HL-60 (cell line): ENCODE data around the gene NRXN2.

Experiments used
- CTCF ChIP-seq: IDR thresholded peaks from one replicate; pipeline ENCODE4 v1.5.1; 2011; ENCODE audit warnings: low read length, control low read depth, inconsistent platforms; ENCODE audit not compliant: insufficient read depth
- GABPA ChIP-seq: IDR thresholded peaks from 2 replicates; pipeline ENCODE4 v1.6.1; 2012; ENCODE audit warnings: low read depth
- POLR2AphosphoS5 ChIP-seq: IDR thresholded peaks from 2 replicates; pipeline ENCODE4 v1.6.1; 2012; ENCODE audit warnings: low read depth
- SPI1 ChIP-seq: IDR thresholded peaks from 2 replicates; pipeline ENCODE4 v1.6.1; 2012; ENCODE audit warnings: low read depth, mild to moderate bottlenecking, borderline replicate concordance
- TF ChIP-seq, protein P1 (sequence below): IDR thresholded peaks from 2 replicates; pipeline ENCODE4 v1.6.1; 2012; ENCODE audit warnings: low read depth; ENCODE audit not compliant: insufficient replicate concordance

DNA sequence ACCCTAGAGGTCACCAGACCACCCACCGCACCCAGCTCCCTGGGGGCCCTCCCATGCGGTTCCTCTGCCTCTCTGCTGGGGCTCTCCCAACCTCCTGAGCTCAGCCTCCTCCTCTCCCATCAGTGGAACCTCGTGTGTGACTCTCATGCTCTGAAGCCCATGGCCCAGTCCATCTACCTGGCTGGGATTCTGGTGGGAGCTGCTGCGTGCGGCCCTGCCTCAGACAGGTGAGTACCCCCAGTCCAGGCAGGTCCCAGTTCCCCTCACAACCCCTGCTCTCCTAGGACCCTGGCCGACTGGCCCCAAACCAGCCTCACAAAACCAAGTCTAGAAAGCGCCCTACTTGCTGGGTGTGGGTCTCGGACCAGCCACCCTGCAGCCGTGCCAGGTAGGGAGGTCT, 130.3 kb downstream of the NRXN2 start:
- TF ChIP-seq CTCF (no peak), SPI1 (no peak), POLR2AphosphoS5 (no peak), GABPA (no peak)
- TF ChIP-seq, protein P1, sequence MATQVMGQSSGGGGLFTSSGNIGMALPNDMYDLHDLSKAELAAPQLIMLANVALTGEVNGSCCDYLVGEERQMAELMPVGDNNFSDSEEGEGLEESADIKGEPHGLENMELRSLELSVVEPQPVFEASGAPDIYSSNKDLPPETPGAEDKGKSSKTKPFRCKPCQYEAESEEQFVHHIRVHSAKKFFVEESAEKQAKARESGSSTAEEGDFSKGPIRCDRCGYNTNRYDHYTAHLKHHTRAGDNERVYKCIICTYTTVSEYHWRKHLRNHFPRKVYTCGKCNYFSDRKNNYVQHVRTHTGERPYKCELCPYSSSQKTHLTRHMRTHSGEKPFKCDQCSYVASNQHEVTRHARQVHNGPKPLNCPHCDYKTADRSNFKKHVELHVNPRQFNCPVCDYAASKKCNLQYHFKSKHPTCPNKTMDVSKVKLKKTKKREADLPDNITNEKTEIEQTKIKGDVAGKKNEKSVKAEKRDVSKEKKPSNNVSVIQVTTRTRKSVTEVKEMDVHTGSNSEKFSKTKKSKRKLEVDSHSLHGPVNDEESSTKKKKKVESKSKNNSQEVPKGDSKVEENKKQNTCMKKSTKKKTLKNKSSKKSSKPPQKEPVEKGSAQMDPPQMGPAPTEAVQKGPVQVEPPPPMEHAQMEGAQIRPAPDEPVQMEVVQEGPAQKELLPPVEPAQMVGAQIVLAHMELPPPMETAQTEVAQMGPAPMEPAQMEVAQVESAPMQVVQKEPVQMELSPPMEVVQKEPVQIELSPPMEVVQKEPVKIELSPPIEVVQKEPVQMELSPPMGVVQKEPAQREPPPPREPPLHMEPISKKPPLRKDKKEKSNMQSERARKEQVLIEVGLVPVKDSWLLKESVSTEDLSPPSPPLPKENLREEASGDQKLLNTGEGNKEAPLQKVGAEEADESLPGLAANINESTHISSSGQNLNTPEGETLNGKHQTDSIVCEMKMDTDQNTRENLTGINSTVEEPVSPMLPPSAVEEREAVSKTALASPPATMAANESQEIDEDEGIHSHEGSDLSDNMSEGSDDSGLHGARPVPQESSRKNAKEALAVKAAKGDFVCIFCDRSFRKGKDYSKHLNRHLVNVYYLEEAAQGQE: no peak
